ENCODE data around the gene GABRE.

Gene GABRE, protein sequence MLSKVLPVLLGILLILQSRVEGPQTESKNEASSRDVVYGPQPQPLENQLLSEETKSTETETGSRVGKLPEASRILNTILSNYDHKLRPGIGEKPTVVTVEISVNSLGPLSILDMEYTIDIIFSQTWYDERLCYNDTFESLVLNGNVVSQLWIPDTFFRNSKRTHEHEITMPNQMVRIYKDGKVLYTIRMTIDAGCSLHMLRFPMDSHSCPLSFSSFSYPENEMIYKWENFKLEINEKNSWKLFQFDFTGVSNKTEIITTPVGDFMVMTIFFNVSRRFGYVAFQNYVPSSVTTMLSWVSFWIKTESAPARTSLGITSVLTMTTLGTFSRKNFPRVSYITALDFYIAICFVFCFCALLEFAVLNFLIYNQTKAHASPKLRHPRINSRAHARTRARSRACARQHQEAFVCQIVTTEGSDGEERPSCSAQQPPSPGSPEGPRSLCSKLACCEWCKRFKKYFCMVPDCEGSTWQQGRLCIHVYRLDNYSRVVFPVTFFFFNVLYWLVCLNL

DNA sequence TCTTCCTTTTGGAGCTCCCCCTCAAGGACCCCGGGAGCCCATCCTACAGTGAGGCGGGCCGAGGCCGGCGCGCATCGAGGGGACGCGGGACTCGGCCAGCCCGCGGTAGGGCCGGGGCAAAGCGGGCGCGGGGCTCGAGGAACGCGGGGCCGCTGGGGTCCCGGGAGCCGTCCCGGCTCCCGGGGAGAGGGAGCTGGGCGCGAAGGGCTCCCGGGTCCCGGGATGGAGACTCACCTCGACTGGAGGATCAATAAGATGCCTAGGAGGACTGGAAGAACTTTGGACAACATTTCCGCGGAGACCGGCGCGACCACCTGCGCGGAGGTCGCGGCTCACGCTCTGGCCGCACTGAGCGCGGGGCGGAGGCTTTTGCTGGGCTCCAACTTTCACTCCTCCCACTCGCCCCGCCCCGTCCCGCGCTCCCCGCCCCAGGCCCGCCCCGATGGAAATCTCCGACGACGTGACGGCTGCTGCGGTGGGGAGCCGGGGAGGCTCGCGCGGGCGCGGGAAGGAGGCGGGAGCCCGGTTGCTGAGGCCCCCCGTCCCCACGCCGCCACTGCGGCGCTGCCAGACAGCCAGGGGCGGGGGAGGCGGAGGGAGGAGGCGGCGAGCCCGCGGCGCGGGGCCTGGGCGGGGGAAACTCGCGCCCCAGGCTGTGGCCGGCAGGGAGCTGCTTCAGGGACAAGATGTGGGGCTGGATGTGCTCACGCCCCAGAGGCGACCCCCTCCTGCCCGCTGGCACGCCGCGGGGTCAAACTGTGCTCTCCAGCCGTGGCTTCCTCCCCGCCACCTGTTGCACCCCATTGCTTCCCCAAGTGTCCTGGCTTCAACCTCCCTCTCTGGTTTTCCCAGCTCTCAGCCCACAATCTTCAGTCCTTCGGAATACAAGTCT lies at the start of gene GABRE:
GABRE (minus strand) TSS at position 341 of the 892 bp plus-strand sequence; CDS start at position 290, 51 bp downstream.
- peak; percentile 30 for DNase-seq (ENCODE audit: low read depth)

DNA sequence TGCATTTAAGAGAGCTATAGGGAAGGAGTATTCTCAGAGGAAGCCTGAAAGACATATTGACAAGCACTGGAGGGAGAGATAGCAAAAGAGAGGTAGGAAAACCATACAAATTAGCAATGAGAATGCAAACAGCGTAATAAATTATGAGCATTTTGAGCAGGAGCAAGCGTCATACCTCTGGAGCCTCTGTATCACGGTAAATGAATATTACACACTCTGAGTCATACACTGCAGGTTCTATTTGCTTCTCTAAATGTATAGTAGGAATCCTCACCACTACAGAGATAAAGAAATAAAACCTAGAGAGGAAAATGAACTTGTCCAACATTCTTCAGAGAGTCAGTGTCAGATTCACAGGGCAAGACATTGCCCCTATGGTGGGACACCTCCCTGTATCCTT lies 46.4 kb upstream of the GABRE start:
- DNase-seq (ENCODE audit: low read depth) = no peak

DNA sequence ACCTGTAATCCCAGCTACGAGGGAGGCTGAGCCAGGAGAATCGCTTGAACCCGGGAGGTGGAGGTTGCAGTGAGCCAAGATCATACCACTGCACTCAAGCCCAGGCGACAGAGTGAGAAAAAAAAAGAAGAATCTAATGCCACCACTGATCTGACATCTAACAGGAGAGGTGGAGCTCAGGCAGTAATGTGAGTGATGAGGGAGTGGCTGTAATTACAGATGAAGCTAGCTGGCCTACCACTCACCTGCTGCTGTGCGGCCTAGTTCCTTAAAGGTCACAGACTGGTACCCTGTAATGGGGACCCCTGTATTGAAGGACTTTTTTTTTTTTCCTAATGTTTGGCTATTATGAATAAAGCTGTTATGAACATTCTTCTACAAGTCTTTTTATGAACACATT lies 25.3 kb upstream of the GABRE start:
- no peak for DNase-seq (ENCODE audit: low read depth)

DNA sequence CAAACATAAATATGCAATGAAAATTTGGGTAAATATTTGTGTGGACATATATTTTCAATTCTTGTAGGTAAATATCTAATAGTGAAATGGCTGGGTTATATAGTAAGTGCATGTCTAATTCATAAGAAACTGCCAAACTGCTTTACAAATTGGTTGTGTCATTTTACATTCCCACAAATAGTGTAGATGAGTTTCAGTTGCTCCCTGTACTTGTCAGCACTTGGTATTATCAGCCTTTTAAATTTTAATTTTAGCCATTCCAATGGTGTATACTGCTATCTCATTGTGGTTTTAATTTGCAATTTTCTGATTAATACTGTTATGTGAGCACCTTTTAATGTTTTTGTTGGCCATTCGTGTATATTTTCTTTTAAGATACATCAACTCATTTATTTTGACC lies 23.1 kb upstream of the GABRE start:
- no peak for DNase-seq (ENCODE audit: low read depth)

DNA sequence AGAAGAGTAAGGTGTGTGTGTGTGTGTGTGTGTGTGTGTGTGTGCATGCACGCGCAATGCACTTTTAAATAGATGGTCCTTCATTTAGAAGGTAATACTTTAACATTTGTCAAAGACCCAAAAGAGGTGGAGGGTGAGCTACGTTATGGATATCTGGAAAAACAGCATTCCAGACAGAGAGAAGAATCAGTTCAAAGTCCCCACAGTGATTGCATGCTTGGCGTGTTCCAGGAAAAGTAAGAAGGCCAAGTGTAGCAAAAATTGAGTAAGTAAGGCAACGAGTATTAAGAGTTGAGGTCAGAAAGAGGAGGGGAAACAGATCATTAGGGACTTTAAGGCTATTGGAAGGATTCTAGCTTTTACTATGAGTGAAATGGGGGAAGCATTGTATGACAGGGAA lies 21.9 kb upstream of the GABRE start:
- no peak for DNase-seq (ENCODE audit: low read depth)

DNA sequence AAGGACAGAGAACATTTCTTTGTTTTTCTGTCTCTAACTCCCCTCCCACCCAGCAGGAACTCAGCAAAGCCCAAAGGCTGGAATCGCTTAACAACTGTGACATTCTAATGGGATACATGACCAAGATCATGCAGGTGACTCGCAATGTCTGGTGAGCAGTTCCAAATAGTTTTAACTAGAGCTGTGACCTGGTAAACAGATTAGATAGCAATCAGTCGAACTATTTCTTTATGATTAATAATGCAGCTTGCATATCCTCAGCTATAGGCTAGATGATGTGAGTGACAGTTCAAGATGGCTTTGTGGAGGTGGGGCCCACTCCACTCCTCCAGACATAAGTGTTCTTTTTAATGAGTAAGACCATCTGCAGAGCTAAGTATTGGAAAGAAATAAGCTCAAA lies 20.0 kb upstream of the GABRE start:
- DNase-seq (ENCODE audit: low read depth) = no peak

DNA sequence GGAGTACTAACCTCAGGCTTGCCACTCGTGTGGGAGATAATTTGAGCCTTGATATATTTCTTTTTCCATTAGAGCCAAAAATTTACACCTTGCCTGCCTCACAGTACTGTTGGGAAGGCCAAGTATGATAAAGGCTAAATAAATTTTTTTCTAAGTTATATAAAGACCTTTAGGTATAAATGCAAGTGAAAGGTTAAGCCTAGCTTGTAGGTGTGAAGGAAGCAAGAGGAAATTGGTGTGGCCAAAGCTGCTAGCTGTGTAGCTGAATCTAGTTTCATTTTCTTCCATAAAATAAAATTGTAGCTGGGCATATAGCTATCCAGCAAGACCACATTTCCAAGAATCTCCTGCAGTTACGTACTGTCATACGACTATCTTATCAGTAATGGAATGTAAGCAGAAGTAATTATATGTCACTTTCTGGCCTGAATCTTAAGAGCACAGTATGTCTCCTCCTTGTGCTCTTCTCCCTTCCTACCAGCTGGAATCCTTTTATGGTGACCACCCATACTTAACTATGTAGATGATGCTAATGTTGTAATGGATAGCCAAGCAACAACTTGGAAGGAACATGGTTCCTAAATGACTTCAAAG lies 14.3 kb upstream of the GABRE start:
- DNase-seq (ENCODE audit: low read depth) = no peak

DNA sequence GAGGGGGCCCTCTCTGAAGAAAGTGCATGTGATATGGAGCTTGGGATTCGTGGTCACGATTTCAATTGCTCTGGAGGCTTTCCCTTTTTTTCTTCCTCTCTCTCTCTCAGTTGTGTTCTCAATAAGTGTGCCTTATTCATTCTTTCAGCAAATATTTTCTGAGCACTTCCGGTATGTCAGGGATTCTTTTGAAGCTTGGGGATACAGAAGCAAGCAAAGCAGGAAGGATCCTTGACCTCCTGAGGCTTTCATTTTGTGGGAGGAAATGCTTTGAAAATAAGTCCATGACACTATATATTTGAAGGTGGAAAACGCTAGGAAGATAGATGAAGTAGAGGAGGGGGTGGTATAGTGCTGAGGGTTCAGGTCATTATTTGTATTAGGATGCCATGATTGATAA lies 12.6 kb upstream of the GABRE start:
- no peak for DNase-seq (ENCODE audit: low read depth)

DNA sequence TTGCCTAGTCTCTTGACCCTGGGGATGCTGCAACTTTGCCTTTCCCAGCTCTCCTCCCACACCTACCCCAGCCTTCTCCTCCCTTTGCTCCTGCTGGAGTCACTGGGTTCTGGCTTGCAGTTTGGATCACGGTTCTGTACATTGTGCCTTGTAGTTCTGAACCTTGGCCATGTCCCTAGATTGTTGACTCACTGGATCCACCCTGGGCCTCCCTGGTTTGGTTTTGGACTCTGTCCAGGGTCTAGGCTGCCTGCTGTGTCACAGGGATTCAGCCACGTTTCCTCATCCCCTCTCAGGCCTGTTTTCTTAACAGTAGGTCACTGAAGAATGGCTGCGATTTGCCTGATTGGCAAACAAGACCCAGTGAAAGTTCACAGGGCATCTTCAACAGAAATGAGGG lies 11.5 kb upstream of the GABRE start:
- DNase-seq (ENCODE audit: low read depth) = peak; percentile 66

DNA sequence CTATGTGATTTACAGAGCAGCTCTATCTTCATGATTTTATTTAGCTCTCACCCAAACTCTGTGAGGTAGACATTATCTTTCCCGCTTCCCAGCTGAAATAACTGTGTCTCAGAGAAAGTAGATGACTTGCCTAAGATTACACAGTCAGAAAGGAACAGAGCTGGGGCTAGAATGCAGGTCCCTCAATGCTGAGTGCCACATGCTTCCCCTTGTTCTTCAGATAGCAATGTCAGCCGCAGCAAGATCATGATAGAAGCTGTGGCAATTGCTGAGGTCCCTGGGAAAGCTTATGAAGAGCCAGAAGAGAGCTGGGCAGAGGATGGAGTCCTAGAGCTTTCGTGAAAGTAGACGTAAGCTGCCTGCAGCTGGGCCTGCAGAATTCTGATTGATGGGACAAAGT lies 11.1 kb upstream of the GABRE start:
- DNase-seq (ENCODE audit: low read depth) = no peak

DNA sequence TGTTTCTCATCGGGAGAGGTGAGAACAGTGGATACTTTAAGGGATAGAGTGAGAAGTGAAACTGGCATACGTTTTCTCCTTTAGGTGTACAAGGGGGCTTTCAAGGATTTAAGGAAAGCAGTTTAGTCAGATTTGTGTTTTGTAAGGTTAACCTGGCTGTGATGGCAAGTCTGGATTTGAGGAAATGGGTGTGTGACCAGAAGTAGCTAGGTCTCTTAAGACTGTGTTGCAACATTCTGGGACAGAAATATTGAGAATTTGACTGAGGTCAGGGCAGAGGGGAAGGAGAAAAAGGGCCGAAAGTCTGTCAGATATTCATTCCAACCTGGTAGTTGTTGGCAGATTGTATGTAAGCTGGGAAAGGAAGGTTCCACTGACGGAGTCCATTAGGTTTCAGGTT lies 10.4 kb upstream of the GABRE start:
- no peak for DNase-seq (ENCODE audit: low read depth)

DNA sequence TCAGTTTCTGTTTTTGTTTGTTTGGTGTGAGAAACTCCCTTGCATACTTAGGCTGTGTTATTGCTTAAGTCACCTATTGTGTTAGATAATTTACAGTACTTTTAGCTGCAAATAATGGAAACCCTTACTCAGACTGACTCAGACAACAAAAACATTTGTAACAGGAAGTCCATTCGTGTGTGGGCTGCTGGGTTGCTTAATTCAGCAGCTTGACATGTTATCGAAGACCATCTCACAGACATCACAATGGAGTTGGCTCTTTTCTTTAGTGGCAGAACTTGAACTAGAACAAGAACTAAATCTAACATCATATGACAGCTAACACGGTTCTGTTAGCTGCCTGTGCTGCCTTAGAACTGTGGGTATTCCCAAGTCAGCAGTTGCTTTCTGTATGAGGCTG lies 9.9 kb upstream of the GABRE start:
- DNase-seq (ENCODE audit: low read depth) = peak; percentile 71

DNA sequence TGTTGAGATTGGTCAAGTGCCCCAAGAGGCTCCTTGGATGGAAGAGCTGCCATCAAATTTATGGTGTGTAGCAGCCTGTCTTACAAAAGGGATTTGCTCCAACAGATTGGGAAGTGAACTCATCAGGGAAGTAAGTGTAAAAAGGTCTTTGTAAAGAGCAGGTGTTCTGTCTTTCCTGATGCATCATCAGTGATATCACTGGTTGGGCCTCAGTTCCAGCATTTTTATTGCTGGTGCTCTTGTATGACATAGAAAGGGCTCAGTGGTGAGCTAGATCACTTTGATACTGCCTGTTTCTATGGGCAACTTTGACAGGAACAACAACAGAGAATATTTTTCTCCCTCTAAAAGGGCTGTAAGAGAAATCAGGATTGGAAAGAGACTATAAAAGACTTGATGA lies 8.7 kb upstream of the GABRE start:
- DNase-seq (ENCODE audit: low read depth) = no peak

DNA sequence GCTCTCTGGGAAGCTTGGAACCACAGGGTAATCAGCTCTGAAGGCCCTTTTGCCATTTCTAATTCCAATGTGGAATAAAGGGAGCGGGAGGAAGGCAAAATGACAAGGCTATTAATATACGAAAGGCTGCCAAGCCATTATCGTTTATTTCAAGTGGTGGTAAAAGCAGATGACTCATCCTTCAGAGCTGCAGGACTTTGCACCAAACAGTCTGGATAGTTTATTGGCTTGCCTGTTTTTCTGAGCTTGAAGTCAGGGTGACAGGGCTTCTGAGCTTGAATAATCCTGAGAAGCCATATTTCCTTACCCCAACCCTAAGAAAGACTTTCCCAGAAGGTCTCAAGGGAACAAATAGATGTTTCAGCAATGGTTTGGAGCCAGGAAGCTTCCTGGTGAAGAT lies 7.7 kb upstream of the GABRE start:
- DNase-seq (ENCODE audit: low read depth) = peak; percentile 61

DNA sequence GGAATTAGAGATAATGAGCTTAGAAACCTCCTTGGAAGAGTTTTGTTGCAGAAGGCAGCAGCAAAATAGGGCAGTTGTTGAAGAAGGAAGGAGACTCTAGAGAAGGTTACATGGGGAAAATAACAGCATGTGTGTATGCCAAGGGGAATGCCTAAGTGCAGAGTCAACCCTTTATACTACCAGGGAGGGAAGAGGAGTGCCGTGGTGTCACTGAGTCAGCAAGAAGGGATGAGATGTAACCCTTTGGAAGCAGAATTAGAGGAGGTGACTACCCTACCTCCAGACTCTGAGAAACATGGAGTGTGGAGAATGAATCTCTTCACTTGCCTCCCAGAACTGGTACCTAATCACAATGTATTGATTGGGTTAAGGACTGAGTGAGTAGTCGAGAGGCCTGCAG lies 6.7 kb upstream of the GABRE start:
- DNase-seq (ENCODE audit: low read depth) = peak; percentile 46

DNA sequence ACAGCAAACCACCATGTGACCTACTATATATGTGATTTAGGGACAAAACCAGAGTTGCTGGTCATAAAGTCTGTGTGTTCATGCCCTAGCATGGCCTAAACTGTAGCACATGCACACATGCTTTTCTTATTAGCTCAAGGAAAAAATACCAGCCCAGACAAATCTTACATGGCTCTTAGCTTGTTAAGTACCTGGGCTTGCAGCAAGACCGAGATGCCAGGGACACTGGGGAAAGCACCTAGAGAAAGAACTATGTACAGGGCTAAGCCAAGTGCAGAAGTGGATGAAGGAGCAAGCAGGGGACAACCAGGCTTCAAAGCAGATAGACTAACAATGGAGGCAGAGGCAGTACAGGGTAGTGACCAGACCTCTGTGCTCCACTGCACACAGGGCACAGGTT lies 3.4 kb upstream of the GABRE start:
- no peak for DNase-seq (ENCODE audit: low read depth)

DNA sequence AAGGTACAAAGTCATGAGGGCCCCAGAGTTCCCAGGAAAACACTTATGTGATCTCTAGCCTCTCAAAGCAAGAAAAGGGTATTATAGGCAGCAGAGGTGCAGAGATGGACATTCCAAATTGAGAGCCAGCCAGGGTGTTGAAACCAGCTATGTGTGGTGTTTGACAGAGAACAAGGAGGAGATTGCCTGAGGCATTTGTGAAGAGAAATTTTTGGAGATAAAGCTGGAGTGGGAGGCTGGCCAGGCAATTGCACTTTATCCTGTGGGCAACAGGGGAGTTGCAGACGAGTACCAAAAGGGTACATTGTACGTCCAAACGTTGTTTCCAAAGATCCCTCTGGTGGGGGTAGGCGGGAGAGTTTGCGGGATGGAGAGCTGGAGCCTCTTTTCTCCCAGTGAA lies 2.5 kb upstream of the GABRE start:
- DNase-seq (ENCODE audit: low read depth) = no peak

DNA sequence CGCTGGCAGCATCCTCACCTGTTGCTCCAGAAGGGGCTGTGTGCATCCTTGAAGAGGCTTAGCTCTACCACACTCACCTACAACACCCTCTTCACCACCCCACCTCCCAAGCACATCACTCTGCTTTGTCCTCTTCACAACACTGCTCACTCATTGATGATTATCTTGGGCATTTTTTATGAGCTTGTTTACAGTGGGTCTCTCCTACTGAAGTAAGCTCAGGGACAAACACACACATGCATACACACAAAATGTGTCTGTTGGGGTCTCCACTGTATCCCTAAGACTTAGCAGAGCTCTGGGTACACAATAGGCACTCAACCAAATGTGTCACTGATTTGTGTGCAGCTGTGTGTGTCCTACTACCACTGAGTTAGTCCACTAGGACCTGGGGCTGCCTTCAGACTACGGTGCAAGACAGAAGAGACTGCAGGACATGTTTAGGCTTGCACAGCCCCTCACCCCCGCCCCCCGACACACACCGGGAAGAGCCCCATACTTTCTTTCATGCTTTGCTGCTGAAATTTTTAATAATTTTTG lies 1.3 kb upstream of the GABRE start:
- DNase-seq (ENCODE audit: low read depth) = no peak

DNA sequence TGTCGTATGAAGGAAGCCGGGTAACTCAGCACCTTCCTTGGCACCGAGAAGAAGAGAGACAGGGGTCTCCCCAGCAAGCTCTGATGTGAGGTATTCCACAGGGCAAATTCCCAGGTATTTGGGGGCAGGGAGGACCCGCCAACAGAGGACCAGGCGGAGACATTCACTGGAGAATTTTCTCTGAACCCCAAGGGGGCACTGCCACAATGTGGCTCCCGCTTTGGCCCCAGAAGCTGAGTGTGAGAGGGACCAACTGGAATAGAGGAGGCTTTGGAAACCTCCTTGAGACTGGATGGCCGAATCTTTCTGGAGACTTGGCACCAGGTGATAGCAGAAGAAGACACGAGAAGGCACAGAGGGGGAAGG lies 735 bp upstream of the GABRE start:
- DNase-seq (ENCODE audit: low read depth) = no peak

DNA sequence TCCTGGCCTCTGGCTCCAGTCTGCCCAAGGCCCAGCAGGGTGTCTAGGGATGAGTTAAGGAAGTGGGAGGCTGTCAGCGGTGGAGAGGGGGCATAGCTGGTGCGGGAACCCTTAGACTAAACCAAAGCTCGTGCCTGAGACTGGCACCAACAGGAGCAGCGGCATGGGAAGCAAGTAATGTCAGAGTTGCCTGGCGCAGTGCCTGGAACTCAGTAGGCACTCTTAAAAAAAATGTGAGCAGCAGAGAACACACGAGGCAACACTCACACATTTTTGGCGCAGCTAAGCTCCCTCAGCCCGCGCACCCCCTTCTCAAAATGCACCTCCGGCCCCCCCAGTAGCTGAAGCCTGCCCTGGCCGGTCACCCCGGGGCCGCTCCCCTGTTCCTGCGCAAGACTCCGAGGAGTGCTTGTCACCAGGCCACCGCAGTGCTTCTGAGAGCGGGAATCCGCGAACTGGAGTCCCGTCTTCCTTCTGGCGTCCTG lies 583 bp downstream of the GABRE start:
- peak; percentile 28 for DNase-seq (ENCODE audit: low read depth)

DNA sequence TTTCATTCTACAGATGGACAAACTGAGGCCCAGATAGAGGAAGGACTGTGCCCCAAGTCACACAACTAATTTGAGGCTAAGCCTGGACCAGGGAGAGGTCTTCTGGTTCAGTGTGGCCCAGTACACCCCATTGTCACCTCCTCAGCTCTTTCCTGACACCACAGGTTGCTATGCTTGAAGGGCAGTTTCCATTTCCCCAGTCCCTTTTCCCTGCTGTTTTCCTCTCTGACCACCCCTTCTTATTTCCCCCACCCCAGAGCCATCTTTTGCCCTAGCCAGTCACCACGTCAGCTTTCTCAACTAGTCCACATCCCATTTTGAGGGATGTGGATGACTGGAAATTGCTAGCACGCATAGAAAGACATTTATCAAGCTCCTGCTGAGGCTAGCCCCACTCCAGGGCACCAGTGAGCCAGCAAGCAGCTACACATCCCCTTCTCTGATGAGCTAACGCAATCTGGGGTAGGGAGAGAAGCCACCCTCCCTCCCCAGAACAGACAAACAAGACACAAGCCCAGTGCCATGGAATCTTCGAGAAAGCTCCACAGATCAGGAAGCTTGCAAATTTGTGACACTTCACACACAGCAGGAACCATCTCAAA lies 1.3 kb downstream of the GABRE start:
- DNase-seq (ENCODE audit: low read depth) = peak; percentile 6

DNA sequence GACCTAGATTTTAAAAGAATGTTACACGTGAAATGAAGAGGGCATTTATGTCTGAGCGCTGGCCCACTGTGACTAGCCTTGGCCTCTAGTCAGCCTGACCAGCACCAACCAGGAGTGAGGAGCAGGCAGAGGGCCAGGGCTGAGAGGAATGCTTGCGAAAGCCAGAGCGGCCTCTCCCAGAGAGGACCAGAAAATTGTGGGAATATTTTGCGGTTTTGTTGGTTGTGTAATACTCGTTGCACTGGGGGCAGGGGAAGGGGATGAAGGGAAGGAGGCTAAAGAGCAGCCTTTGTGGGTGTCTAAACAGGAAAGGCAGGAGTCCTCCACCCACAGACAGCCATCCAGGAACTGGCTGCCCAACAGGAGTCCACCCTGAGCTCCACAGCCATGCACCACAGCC lies 3.8 kb downstream of the GABRE start:
- peak; percentile 90 for DNase-seq (ENCODE audit: low read depth)
